ENCODE data around the gene XAGE5.

DNA sequence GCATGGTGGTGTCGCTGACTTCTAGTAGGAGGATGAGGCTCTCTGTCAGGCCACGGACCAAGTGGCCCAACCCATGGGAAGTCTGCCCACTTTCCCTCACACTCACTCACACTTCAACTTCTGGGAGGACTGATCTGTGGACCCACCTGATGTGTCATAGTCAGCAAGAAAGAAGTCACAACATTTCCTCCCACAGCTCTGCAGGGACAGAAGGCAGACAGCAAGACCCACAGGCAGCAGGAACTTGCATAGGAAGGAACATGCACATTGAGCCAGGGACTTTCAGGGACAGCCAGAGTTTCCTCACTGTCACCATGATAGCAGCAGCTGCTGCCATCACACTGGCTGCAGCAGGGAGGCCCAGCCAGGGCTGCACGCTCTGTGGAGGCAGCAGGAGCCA, 19.5 kb downstream of the XAGE5 start:
- TF ChIP-seq, protein P1, sequence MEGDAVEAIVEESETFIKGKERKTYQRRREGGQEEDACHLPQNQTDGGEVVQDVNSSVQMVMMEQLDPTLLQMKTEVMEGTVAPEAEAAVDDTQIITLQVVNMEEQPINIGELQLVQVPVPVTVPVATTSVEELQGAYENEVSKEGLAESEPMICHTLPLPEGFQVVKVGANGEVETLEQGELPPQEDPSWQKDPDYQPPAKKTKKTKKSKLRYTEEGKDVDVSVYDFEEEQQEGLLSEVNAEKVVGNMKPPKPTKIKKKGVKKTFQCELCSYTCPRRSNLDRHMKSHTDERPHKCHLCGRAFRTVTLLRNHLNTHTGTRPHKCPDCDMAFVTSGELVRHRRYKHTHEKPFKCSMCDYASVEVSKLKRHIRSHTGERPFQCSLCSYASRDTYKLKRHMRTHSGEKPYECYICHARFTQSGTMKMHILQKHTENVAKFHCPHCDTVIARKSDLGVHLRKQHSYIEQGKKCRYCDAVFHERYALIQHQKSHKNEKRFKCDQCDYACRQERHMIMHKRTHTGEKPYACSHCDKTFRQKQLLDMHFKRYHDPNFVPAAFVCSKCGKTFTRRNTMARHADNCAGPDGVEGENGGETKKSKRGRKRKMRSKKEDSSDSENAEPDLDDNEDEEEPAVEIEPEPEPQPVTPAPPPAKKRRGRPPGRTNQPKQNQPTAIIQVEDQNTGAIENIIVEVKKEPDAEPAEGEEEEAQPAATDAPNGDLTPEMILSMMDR (conservative IDR thresholded peaks at IDR 0.05; ENCODE audit: low read length) = no peak
- TF ChIP-seq EZH2phosphoT487 (IDR thresholded peaks at IDR 0.05; ENCODE audit: borderline replicate concordance, low read depth, low read length) = no peak
